Esophagus muscularis mucosa (tissue), 3 donors: ENCODE results near the gene MGME1.

Experiments used
- CTCF ChIP-seq, 3 experiments: fragments of 200-600 bp in 2 of 3; fragments of 450-650 bp in 1 of 3; sonication (generic) in 2 of 3; IDR thresholded peaks; one replicate each; pipeline ENCODE4 v1.5.1; 2017 to 2019; ENCODE audit warnings: antibody characterized with exemption in 3 of 3, mild to moderate bottlenecking in 2 of 3, moderate library complexity in 1 of 3
- POLR2A ChIP-seq: fragments of 450-650 bp; IDR thresholded peaks from one replicate; pipeline ENCODE4 v1.6.1; 2017; ENCODE audit warnings: antibody characterized with exemption, moderate library complexity, mild to moderate bottlenecking, low read depth
- POLR2AphosphoS5 ChIP-seq, 2 donors: sonication (generic); formaldehyde crosslinking; IDR thresholded peaks; one replicate each; pipeline ENCODE4 v1.6.1; 2017; ENCODE audit warnings: antibody characterized with exemption in 2 of 2

- TF ChIP-seq POLR2A, result no peak
- no peak for TF ChIP-seq CTCF (IDR thresholded peaks at IDR 0.05)
- TF ChIP-seq POLR2AphosphoS5 (IDR thresholded peaks at IDR 0.05), result no peak
Measured at GRCh38 chr20:18006684-18007083, 37.9 kb downstream of the MGME1 start.
